Natural killer cell treated with Interleukin-12 subunit alpha and Interleukin-12 subunit beta and Interleukin-15 and Interleukin-18, amount 100 ng/mL, for 72 hours (primary cell): Measurements from ENCODE around the gene TSSK2. TPM values are rescaled to one million over a fixed set of nuclear protein-coding genes. Genes with fewer than 3 reads are reported as not detected.

Experiments used
- ATAC-seq, 2 donors: fragments of 150-1000 bp; cut with Tn5 transposase in 1 of 2; sonication (Bioruptor Pico), chemical (Tn5 transposase) in 1 of 2; 2 replicates each; pipeline ENCODE4 v1.10.0; 2021
- DNase-seq: peaks from one replicate; pipeline ENCODE4 v3.0.0; 2022; ENCODE audit warnings: low spot score
- H3K27ac Mint-ChIP-seq, 2 donors: 1 replicate in 1 of 2; 2 replicates in 1 of 2; pipeline ENCODE4 v1.8.0; 2022; ENCODE audit warnings: mixed read lengths in 2 of 2, mild to moderate bottlenecking in 1 of 2, moderate library complexity in 1 of 2
- H3K27me3 Mint-ChIP-seq, 2 donors: 1 replicate in 1 of 2; 2 replicates in 1 of 2; pipeline ENCODE4 v1.8.0; 2022; ENCODE audit warnings: mixed read lengths in 2 of 2
- H3K36me3 Mint-ChIP-seq: one replicate; pipeline ENCODE4 v1.8.0; 2022; ENCODE audit warnings: mixed read lengths
- H3K4me1 Mint-ChIP-seq, 2 donors: 1 replicate in 1 of 2; 2 replicates in 1 of 2; pipeline ENCODE4 v1.8.0; 2022; ENCODE audit warnings: low read depth in 2 of 2, mixed read lengths in 2 of 2, mild to moderate bottlenecking in 1 of 2
- H3K4me3 Mint-ChIP-seq: one replicate; pipeline ENCODE4 v1.8.0; 2022; ENCODE audit warnings: mixed read lengths
- H3K9me3 Mint-ChIP-seq: 2 replicates; pipeline ENCODE4 v1.8.0; 2022; ENCODE audit warnings: mixed read lengths
- total RNA-seq, 2 donors: library from RNA; stranded (reverse); gene quantifications; one replicate each; pipeline ENCODE4 v1.2.3, GENCODE V29; 2022

The TSSK2 gene
- total RNA-seq, 2 donors from 2014 or later = 0.39 TPM; not detected in 1

DNA sequence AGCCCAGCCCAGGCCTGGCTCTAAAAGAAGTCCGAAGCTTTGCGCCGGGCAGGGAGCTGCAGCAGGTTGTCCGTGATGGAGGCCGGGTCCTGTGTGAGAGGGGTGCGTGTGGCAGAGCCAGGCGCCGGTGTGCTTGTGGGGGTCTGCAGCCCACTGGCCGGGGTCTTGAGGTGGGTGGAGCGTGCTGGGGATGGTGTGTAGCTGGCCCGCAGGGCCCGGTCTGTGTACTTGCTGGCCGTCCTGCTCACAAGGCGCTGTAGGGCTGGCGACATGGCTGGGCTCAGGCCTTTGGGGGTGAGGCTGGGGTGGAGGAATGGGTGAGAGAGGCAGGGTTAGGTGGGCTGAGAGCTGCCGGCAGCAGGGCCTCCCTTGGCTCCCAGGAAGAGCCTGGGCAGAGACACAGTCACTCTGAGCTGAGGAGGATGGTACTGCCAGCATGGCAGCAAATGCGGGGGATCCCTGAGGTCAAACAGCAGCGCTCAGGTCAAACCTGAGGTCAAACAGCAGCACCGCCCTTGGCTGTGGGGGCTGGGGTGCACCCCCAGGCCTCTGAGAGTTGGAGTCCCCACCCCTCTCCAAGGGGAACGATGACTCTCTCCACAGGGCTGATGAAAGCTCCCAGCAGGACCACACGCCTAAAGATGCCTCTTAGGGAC is 3.2 kb downstream of the TSSK2 start:
- peaks cover 6% of the 10 kb centered on the region for H3K36me3 Mint-ChIP-seq
- peaks cover 0 to 3% of the 10 kb centered on the region in 2 donors for H3K4me1 Mint-ChIP-seq
- H3K4me3 Mint-ChIP-seq = no peak overlapping the region
- DNase-seq (no peak), ATAC-seq (no peak)
- H3K27me3 Mint-ChIP-seq = no peaks in the 10 kb centered on the region
- H3K9me3 Mint-ChIP-seq = no peaks in the 10 kb centered on the region
- no peak overlapping the region for H3K27ac Mint-ChIP-seq

GRCh38 chr22:19134874-19135273 is 3.8 kb downstream of the TSSK2 start:
- Mint-ChIP-seq H3K4me3 (no peak overlapping the region), H3K36me3 (peaks cover 6% of the 10 kb centered on the region), H3K4me1 (peaks cover 0 to 6% of the 10 kb centered on the region in 2 donors), H3K27me3 (no peaks in the 10 kb centered on the region), H3K9me3 (no peaks in the 10 kb centered on the region), H3K27ac (no peak overlapping the region)
- ATAC-seq = no peak
- DNase-seq = no peak

GRCh38 chr22:19136915-19137314 is 5.8 kb downstream of the TSSK2 start:
- H3K36me3 Mint-ChIP-seq = peaks cover 14% of the 10 kb centered on the region
- ATAC-seq (no peak), DNase-seq (no peak)
- no peak overlapping the region for H3K4me3 Mint-ChIP-seq
- peaks cover 0 to 10% of the 10 kb centered on the region in 2 donors for H3K4me1 Mint-ChIP-seq
- H3K27me3 Mint-ChIP-seq = no peaks in the 10 kb centered on the region
- H3K27ac Mint-ChIP-seq = no peak overlapping the region
- H3K9me3 Mint-ChIP-seq = no peaks in the 10 kb centered on the region

- Mint-ChIP-seq H3K9me3 (no peaks in the 10 kb centered on the region), H3K4me1 (peaks cover 0 to 10% of the 10 kb centered on the region in 2 donors), H3K36me3 (peaks cover 14% of the 10 kb centered on the region)
These were observed 6.5 kb downstream of the TSSK2 start for GRCh38 chr22:19137384-19138216.

DNA sequence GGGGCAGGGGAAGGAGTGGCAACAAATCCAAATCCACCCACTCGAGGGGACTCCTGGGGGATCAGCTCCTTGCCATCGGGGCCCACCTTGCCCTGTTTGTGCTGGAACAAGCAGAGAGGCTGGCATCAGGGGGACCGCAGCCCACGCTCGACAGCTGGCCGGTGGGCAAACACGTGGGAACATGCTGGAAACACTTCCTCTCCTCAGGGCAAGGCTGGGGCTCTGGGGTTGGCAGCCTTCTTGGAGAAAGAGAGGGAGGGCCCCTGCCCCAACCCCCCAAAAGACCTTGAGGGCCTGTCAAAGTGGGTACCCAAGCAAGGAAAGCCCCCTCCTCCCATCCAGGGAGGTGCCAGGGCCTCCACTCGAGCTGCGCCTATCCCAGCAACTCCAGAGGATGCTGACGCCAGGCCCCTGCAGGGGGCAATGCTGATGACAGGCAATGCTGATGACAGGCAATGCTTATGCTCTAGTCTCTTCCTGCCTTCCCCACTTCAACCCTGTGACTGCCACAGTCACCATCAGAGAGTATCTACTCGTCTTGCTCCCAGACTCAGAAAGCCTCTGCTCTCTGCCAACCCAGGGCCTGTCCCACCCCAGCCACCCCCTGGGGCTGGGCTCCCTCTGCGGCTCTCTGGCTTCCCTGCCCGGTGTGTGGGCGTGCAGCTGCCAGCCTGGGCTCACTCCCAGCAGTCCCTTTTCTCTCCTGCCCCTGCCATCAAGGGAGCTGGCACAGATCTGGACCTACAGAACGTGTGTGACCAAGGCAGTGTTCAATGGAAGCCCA is 7.3 kb downstream of the TSSK2 start:
- no peak for DNase-seq
- no peaks in the 10 kb centered on the region for H3K9me3 Mint-ChIP-seq
- H3K27ac Mint-ChIP-seq = no peak overlapping the region
- no peaks in the 10 kb centered on the region for H3K27me3 Mint-ChIP-seq
- peaks cover 14% of the 10 kb centered on the region for H3K36me3 Mint-ChIP-seq
- H3K4me3 Mint-ChIP-seq = no peak overlapping the region
- peaks cover 2 to 12% of the 10 kb centered on the region in 2 donors for H3K4me1 Mint-ChIP-seq
- ATAC-seq = no peak

More at GRCh38 chr22:19137384-19138216, 6.5 kb downstream of the TSSK2 start:
- no peaks in the 10 kb centered on the region for H3K27me3 Mint-ChIP-seq
- H3K27ac Mint-ChIP-seq = no peak overlapping the region
- DNase-seq (no peak), ATAC-seq (no peak)
- H3K4me3 Mint-ChIP-seq = no peak overlapping the region

DNA sequence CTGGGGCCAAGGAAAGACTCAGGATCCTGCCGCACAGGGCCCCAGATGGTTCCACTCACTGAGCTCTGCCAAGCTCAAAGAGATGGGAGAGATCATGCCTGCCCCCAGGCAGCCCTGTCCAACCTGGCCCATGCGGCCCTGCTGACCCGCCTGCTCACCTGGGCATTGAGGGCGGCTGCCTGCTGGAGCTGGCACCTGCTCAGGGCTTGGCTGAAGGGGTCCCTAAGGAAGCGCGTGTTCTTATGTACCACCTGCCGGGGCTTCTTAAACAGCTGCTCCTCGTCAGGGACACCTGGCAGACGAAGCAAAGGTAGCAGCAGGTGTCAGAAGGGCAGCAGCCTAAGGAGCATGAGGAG is 7.9 kb downstream of the TSSK2 start:
- Mint-ChIP-seq H3K4me1 (peaks cover 7 to 15% of the 10 kb centered on the region in 2 donors), H3K27me3 (no peaks in the 10 kb centered on the region), H3K4me3 (no peak overlapping the region), H3K9me3 (no peaks in the 10 kb centered on the region), H3K36me3 (peaks cover 17% of the 10 kb centered on the region), H3K27ac (no peak overlapping the region)
- no peak for DNase-seq
- no peak for ATAC-seq

GRCh38 chr22:19139974-19140373 is 8.9 kb downstream of the TSSK2 start:
- ATAC-seq (no peak), DNase-seq (no peak)
- Mint-ChIP-seq H3K9me3 (no peaks in the 10 kb centered on the region), H3K4me1 (peaks cover 17 to 24% of the 10 kb centered on the region in 2 donors), H3K27me3 (no peaks in the 10 kb centered on the region), H3K27ac (no peak overlapping the region), H3K4me3 (no peak overlapping the region), H3K36me3 (peaks cover 21% of the 10 kb centered on the region)

- Mint-ChIP-seq H3K4me3 (peak overlapping the region; percentile 54), H3K36me3 (peaks cover 15% of the 10 kb centered on the region), H3K9me3 (no peaks in the 10 kb centered on the region), H3K27me3 (peaks cover 8 to 10% of the 10 kb centered on the region in 2 donors), H3K27ac (no peak overlapping the region), H3K4me1 (peaks cover 17 to 21% of the 10 kb centered on the region in 2 donors)
- DNase-seq (no peak), ATAC-seq (no peak)
These were observed 11.3 kb downstream of the TSSK2 start for GRCh38 chr22:19142394-19142793.

GRCh38 chr22:19143212-19143611 is 12.1 kb downstream of the TSSK2 start:
- Mint-ChIP-seq H3K4me1 (peaks cover 17 to 21% of the 10 kb centered on the region in 2 donors), H3K36me3 (peaks cover 15% of the 10 kb centered on the region), H3K9me3 (no peaks in the 10 kb centered on the region), H3K27me3 (peaks cover 9 to 11% of the 10 kb centered on the region in 2 donors), H3K4me3 (peak overlapping the region; percentile 98), H3K27ac (peak overlapping the region; percentile 99)
- DNase-seq (no peak), ATAC-seq (no peak)

GRCh38 chr22:19143967-19144400 is 12.9 kb downstream of the TSSK2 start:
- Mint-ChIP-seq H3K9me3 (no peaks in the 10 kb centered on the region), H3K27me3 (peaks cover 9 to 11% of the 10 kb centered on the region in 2 donors), H3K4me3 (peak overlapping the region; percentile 98), H3K4me1 (peaks cover 17 to 21% of the 10 kb centered on the region in 2 donors), H3K36me3 (peaks cover 15% of the 10 kb centered on the region), H3K27ac (peak overlapping the region; percentile 99)
- peak; percentile 71 to 76 for ATAC-seq
- peak; percentile 79 for DNase-seq

GRCh38 chr22:19146215-19146968 is 15.3 kb downstream of the TSSK2 start:
- no peak overlapping the region for H3K27ac Mint-ChIP-seq
- H3K4me3 Mint-ChIP-seq = no peak overlapping the region
- H3K27me3 Mint-ChIP-seq = peaks cover 15 to 19% of the 10 kb centered on the region in 2 donors

GRCh38 chr22:19147195-19147780 is 16.2 kb downstream of the TSSK2 start:
- Mint-ChIP-seq H3K27me3 (peaks cover 21 to 28% of the 10 kb centered on the region in 2 donors), H3K36me3 (peaks cover 13% of the 10 kb centered on the region), H3K27ac (no peak overlapping the region), H3K4me1 (peaks cover 17 to 20% of the 10 kb centered on the region in 2 donors), H3K9me3 (no peaks in the 10 kb centered on the region), H3K4me3 (no peak overlapping the region)
- no peak for ATAC-seq
- DNase-seq = no peak

More at GRCh38 chr22:19146215-19146968, 15.3 kb downstream of the TSSK2 start:
- no peak for DNase-seq
- ATAC-seq = no peak
- peaks cover 9% of the 10 kb centered on the region for H3K36me3 Mint-ChIP-seq
- peaks cover 17 to 22% of the 10 kb centered on the region in 2 donors for H3K4me1 Mint-ChIP-seq
- no peaks in the 10 kb centered on the region for H3K9me3 Mint-ChIP-seq
